ENCODE measurements around the gene LRG1.

The LRG1 gene

DNA sequence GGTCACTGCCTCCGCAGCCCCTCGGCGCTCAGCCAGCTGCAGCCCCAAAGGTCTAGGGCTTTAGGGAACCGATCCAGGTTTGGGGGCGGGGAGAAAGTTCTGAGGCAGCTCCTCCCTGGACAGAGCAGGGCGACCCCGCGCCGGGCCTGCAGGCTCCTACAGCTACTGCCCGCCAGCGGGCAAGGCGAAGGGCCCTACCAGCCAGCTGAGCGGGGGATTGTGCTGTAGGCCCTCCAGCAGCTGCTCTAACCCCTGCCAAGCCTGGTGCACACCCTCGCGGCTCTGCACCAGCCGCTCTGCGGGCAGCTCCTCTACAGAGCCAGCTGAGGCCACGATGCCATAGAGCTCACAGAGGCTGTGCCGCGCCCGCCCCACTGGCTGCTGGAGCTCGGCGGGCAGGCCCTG is 35.5 kb downstream of the LRG1 start:
- ATAC-seq, result no peak
- TF ChIP-seq OSR1 (CRISPR knock-in tag; IDR thresholded peaks at IDR 0.05) (no peak), ZC3H10 (CRISPR knock-in tag; IDR thresholded peaks at IDR 0.05) (no peak), CSDC2 (CRISPR knock-in tag; IDR thresholded peaks at IDR 0.05) (no peak), ISL1 (CRISPR knock-in tag; IDR thresholded peaks at IDR 0.05) (no peak), ZNF565 (CRISPR knock-in tag; conservative IDR thresholded peaks at IDR 0.05; ENCODE audit: low read depth) (no peak), ESRRG (CRISPR knock-in tag; IDR thresholded peaks at IDR 0.05) (no peak), SNAI2 (CRISPR knock-in tag; IDR thresholded peaks at IDR 0.05) (no peak), PPARA (CRISPR knock-in tag; IDR thresholded peaks at IDR 0.05; ENCODE audit: borderline replicate concordance) (no peak), ARNTL (CRISPR knock-in tag; IDR thresholded peaks at IDR 0.05; ENCODE audit: borderline replicate concordance, low read depth) (no peak), TOX (CRISPR knock-in tag; IDR thresholded peaks at IDR 0.05; ENCODE audit: borderline replicate concordance) (no peak), BACH2 (CRISPR knock-in tag; IDR thresholded peaks at IDR 0.05; ENCODE audit: borderline replicate concordance) (no peak), ZFP3 (CRISPR knock-in tag; IDR thresholded peaks at IDR 0.05) (no peak), ZFP30 (CRISPR knock-in tag; IDR thresholded peaks at IDR 0.05) (no peak), GLIS3 (CRISPR knock-in tag; IDR thresholded peaks at IDR 0.05) (no peak), TCF4 (CRISPR knock-in tag; IDR thresholded peaks at IDR 0.05; ENCODE audit: borderline replicate concordance) (no peak), ZNF70 (CRISPR knock-in tag; IDR thresholded peaks at IDR 0.05) (no peak), ZNF8 (CRISPR knock-in tag; IDR thresholded peaks at IDR 0.05) (no peak)
- TF ChIP-seq, protein P1, sequence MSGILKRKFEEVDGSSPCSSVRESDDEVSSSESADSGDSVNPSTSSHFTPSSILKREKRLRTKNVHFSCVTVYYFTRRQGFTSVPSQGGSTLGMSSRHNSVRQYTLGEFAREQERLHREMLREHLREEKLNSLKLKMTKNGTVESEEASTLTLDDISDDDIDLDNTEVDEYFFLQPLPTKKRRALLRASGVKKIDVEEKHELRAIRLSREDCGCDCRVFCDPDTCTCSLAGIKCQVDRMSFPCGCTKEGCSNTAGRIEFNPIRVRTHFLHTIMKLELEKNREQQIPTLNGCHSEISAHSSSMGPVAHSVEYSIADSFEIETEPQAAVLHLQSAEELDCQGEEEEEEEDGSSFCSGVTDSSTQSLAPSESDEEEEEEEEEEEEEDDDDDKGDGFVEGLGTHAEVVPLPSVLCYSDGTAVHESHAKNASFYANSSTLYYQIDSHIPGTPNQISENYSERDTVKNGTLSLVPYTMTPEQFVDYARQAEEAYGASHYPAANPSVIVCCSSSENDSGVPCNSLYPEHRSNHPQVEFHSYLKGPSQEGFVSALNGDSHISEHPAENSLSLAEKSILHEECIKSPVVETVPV (CRISPR knock-in tag; IDR thresholded peaks at IDR 0.05), result no peak
- TF ChIP-seq, protein P2, sequence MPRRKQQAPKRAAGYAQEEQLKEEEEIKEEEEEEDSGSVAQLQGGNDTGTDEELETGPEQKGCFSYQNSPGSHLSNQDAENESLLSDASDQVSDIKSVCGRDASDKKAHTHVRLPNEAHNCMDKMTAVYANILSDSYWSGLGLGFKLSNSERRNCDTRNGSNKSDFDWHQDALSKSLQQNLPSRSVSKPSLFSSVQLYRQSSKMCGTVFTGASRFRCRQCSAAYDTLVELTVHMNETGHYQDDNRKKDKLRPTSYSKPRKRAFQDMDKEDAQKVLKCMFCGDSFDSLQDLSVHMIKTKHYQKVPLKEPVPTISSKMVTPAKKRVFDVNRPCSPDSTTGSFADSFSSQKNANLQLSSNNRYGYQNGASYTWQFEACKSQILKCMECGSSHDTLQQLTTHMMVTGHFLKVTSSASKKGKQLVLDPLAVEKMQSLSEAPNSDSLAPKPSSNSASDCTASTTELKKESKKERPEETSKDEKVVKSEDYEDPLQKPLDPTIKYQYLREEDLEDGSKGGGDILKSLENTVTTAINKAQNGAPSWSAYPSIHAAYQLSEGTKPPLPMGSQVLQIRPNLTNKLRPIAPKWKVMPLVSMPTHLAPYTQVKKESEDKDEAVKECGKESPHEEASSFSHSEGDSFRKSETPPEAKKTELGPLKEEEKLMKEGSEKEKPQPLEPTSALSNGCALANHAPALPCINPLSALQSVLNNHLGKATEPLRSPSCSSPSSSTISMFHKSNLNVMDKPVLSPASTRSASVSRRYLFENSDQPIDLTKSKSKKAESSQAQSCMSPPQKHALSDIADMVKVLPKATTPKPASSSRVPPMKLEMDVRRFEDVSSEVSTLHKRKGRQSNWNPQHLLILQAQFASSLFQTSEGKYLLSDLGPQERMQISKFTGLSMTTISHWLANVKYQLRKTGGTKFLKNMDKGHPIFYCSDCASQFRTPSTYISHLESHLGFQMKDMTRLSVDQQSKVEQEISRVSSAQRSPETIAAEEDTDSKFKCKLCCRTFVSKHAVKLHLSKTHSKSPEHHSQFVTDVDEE (CRISPR knock-in tag; IDR thresholded peaks at IDR 0.05), result no peak
- TF ChIP-seq, protein P3, sequence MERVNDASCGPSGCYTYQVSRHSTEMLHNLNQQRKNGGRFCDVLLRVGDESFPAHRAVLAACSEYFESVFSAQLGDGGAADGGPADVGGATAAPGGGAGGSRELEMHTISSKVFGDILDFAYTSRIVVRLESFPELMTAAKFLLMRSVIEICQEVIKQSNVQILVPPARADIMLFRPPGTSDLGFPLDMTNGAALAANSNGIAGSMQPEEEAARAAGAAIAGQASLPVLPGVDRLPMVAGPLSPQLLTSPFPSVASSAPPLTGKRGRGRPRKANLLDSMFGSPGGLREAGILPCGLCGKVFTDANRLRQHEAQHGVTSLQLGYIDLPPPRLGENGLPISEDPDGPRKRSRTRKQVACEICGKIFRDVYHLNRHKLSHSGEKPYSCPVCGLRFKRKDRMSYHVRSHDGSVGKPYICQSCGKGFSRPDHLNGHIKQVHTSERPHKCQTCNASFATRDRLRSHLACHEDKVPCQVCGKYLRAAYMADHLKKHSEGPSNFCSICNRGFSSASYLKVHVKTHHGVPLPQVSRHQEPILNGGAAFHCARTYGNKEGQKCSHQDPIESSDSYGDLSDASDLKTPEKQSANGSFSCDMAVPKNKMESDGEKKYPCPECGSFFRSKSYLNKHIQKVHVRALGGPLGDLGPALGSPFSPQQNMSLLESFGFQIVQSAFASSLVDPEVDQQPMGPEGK (CRISPR knock-in tag; IDR thresholded peaks at IDR 0.05; ENCODE audit: borderline replicate concordance), result no peak

DNA sequence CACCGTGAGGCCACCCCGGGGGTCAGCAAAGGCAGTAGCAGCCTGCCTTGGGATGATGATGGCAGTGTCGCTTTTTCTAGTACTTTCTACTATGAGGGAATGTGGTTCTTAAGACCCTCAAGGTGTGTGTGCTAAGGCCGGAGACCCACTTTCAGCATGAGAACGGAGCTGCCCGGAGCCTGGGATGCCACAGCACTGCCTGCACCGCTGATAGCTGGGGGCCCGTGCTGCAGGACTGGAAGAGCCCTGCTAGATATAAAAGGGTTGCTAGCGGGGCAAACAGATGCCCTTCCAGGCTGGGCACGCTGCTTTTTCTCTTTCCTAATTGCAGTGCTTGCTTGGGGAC is 36.0 kb downstream of the LRG1 start:
- ATAC-seq, result no peak
- TF ChIP-seq, protein P2 (CRISPR knock-in tag; IDR thresholded peaks at IDR 0.05), result no peak
- TF ChIP-seq, protein P3 (CRISPR knock-in tag; IDR thresholded peaks at IDR 0.05; ENCODE audit: borderline replicate concordance), result no peak
